ENCODE data around the gene CFAP74. TPM values are rescaled to one million over a fixed set of nuclear protein-coding genes. Genes with fewer than 3 reads are reported as not detected.

The CFAP74 gene
- total RNA-seq, 1 donor from 2014 or later, result 4.6 TPM

DNA sequence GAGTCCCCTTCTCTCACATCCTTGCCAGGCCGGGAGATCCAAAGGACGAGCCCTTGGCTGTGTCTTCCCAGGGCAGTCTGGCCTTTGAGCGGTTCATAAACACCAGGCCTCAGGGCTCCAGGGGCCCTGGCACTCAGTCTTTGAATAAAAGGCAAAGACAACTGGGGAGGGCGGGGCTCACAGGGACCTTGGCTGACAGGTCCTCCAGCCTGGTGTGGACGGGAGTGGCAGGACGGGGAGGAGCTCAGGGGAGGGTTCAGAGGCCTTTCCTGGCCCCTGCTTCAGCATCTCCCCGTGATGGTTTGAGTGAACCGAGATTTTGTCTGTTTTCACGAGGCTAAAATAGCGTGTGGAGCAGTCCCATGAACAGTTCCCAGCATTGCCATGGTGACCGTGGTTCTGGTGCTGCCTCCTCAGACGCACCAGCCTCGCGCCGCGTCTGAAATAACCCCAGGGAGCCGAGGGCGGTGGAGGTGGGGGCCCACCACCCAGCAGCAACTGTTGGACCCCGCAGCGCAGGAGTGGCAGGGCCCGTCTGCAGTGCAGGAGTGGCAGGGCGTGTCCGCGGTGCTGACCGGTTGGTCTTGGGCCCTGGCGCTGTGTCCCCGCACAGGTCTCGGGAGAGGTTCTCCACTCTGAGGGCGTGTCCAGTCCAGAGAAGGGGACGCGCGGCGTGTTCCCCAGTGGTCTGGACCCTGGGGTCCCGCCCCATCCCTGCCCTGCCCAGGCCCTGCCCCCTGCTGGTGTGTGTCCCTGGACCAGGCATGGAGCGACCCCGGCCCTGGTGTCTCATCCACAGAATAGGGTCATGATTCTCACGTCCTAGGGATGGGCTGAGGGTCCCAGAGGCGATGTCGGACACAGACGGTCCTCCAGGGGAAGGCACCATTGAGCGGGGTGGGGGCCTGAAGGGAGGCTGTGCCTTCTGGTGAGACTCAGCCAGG lies 39.5 kb upstream of the CFAP74 start:
- DNase-seq (ENCODE audit: low spot score), result no peak

DNA sequence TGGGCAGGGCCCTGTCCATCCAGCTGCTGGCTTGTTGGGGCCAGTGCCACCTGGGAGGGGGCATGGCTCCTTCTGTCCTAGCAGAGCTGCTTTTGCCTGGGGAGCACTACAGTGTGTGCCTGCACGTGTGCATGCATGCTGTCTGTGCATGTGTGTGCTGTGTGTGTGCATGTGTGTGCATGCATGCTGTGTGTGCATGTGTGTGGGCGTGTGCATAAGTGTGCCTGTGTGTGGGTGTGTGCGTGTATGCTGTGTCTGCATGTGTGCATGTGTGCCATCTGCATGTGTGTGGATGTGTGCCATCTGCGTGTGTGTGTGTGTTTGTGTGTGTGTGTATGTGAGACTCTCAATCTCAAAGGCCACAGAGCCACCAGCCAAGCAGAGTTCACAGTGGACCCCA lies 38.3 kb upstream of the CFAP74 start:
- DNase-seq (ENCODE audit: low spot score), result no peak

GRCh38 chr1:2041305-2041704 lies 37.7 kb upstream of the CFAP74 start:
- no peak for DNase-seq (ENCODE audit: low spot score)

GRCh38 chr1:2039251-2039650 lies 35.7 kb upstream of the CFAP74 start:
- no peak for DNase-seq (ENCODE audit: low spot score)

DNA sequence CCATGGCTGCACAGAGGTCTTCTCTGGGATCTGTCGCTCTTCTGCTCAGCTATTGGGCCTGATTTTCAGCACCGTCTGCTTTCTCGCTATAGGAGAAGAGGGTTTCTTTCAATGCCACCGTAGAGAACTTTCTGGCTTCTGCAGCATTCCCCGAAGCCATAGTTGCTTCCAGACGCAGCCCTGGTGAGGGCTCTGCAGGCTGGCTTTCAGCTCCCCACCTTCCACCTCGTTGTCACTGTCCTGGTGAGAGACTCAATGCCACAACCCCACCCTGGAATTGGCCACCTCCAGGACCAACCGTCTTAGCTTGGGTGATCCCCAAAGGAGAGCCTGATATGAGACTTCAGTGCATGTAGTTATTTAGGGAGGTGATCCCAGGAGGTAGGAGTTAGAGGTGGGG lies 34.6 kb upstream of the CFAP74 start:
- DNase-seq (ENCODE audit: low spot score), result no peak

DNA sequence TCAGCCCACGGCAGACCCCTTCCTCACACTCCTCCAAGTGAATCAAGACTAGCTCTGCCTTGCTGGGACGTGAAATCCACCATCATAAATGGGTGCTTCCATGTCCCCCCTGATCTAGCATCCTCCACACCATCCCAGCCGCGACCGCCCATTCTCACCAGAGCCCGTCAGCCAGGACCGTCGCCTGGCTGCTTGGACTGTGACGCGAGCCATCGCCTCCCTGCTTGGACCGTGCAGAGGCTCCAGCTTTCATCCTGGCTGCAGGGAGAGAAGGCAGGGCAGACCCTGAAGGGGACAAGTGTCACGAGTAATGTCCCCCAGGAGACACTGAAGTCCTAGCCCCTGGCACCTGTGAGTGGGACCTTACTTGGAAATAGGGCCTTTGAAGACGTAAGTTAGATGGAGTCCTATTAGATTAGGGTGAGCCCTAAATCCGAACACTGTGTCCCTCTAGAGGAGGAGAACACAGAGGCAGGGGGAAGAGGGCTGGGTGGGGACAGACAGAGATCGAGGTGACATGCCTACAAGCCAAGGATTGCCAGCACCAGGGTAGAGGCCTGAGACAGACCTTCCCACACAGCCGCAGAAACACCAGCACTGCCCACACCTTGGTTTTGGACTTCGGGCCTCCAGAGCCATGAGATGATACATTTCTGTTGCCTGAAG lies 33.9 kb upstream of the CFAP74 start:
- no peak for DNase-seq (ENCODE audit: low spot score)

GRCh38 chr1:2036287-2036686 lies 32.7 kb upstream of the CFAP74 start:
- no peak for DNase-seq (ENCODE audit: low spot score)

GRCh38 chr1:2033165-2033564 lies 29.6 kb upstream of the CFAP74 start:
- DNase-seq (ENCODE audit: low spot score), result no peak

GRCh38 chr1:2032737-2033136 lies 29.2 kb upstream of the CFAP74 start:
- DNase-seq (ENCODE audit: low spot score), result no peak

DNA sequence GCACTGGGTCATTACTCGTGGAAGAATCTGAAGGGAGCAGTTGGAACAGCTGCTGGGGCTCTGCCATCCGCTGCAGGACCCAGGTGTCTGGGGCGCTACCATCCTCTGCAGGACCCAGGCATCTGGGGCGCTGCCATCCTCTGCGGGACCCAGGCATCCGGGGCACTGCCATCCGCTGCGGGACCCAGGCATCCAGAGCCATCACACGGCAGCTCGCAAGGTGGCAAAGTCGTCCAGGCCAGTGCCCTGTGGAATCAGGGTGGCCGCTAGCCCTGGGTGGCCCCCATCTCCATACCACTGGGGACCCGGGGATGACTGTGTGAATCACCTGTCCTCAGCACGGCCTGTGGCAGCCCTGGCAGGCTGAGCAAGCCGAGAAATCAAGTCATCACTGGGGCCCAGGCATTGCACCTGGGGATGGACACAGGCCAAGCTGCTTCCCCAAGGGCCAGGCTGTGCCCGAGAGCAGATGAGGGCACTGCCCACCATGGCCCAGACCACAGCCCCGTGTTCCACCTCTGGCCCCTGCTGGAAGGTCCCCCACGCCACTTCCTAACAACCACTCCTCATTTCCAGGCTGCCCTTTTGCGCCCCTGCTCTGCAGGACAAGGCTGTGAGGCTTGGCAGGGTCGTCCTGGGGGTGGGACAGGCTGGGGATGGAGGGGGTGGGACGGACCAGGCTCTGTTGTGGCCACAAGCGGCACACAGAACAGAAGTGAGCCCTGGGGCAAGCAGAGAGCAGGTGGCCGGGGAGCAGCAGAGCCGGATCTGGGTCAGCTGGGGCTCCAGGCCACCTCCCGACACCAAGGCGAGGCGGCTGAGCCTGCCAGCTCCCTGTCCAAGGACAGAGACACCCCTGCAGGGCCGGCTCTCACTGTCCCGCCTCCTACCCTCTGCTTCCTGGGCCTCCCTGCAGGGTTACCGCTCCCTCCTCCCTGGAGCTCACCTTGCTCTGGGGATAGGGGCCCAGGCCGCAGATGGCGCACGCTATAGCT lies 28.3 kb upstream of the CFAP74 start:
- no peak for DNase-seq (ENCODE audit: low spot score)

- no peak for DNase-seq (ENCODE audit: low spot score)
Measured at GRCh38 chr1:2030076-2030871, 26.7 kb upstream of the CFAP74 start.

- no peak for DNase-seq (ENCODE audit: low spot score)
Measured at GRCh38 chr1:2029561-2029960, 26.0 kb upstream of the CFAP74 start.

GRCh38 chr1:2028870-2029560 lies 25.4 kb upstream of the CFAP74 start:
- DNase-seq (ENCODE audit: low spot score), result no peak

DNA sequence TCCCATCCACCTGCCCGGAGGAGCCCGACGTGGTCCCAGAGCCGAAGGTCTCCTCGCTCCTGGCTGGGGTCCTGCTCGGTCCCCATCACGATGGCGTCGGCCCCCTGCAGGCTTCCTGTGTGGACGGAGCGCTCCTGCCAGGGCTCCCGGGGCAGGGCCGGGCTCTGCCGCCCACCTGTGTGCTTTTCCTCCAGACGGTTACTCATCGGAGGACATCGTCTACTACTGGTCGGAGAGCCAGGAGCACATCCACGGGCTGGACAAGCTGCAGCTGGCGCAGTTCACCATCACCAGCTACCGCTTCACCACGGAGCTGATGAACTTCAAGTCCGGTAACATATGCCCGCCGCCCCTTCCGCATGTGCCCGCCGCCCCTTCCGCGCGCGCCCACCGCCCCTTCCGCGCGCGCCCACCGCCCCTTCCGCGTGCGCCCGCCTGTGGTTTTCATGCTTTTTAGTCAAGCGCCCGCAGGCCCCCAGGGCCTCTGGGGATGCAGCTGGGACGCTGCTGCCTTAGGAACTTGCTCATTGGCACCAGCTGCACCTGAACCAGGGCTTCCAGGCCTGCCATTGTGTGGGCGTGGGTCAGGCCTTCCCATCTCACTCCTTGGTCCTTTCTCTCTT lies 24.5 kb upstream of the CFAP74 start:
- DNase-seq (ENCODE audit: low spot score), result no peak

DNA sequence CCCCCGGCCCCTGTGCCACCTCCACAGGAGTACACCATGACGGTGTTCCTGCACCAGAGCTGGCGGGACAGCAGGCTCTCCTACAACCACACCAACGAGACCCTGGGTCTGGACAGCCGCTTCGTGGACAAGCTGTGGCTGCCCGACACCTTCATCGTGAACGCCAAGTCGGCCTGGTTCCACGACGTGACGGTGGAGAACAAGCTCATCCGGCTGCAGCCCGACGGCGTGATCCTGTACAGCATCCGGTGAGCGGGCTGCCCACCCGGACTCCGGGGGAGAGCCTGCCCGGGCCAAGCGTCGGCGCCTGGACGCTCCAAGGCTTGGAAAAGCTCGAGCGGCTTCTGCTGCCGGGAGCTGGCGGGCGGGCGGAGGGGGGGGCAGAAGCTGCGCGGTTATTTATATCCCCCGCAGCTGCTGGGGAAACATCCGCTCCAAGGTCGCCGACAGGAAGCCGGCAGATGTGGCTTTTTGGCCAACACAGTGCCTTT lies 21.9 kb upstream of the CFAP74 start:
- DNase-seq (ENCODE audit: low spot score), result no peak

- no peak for DNase-seq (ENCODE audit: low spot score)
Measured at GRCh38 chr1:2024887-2025286, 21.3 kb upstream of the CFAP74 start.

DNA sequence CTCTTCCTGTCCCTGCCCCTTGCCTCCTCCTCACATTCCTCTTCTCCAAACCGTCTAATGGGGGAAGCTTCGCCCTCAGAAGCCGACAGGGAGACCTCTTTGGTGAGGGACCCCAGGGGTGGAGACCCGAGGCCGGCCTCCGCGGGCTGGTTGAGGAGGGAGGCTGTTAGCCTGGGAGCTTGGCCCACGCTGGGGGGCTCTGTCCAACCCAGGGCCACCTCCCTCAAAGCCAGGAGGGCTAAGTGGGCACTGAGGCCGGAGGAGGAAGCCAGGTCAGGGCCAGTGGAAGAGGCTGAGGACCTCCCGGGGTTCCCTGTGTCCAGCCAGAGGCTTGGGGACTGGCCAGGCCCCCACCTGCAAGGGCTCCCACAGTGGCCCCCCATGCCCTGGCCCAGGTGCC lies 20.9 kb upstream of the CFAP74 start:
- DNase-seq (ENCODE audit: low spot score), result no peak

- DNase-seq (ENCODE audit: low spot score), result no peak
Measured at GRCh38 chr1:2023187-2023586, 19.6 kb upstream of the CFAP74 start.

- no peak for DNase-seq (ENCODE audit: low spot score)
Measured at GRCh38 chr1:2022063-2022770, 18.6 kb upstream of the CFAP74 start.
